ENCODE data around the gene ZFYVE27. TPM values are rescaled to one million over a fixed set of nuclear protein-coding genes. Genes with fewer than 3 reads are reported as not detected.

Gene ZFYVE27
- total RNA-seq, 4 donors from 2014 or later: 14.8 to 26.2 (median 21.6) TPM

GRCh38 chr10:97782455-97783228, 45.7 kb downstream of the ZFYVE27 start:
- TF ChIP-seq CTCF (IDR thresholded peaks at IDR 0.05; ENCODE audit: low read depth): no peak

- no peak for TF ChIP-seq CTCF (IDR thresholded peaks at IDR 0.05; ENCODE audit: low read depth)
These were observed 47.4 kb downstream of the ZFYVE27 start for GRCh38 chr10:97784200-97784810.

GRCh38 chr10:97785231-97785630, 48.3 kb downstream of the ZFYVE27 start:
- no peak for TF ChIP-seq CTCF (IDR thresholded peaks at IDR 0.05; ENCODE audit: low read depth)

GRCh38 chr10:97785731-97786130, 48.8 kb downstream of the ZFYVE27 start:
- TF ChIP-seq CTCF (IDR thresholded peaks at IDR 0.05; ENCODE audit: low read depth): no peak

GRCh38 chr10:97788552-97789442, 51.9 kb downstream of the ZFYVE27 start:
- no peak for TF ChIP-seq CTCF (IDR thresholded peaks at IDR 0.05; ENCODE audit: low read depth)

- TF ChIP-seq CTCF (IDR thresholded peaks at IDR 0.05; ENCODE audit: low read depth): no peak
These were observed 53.0 kb downstream of the ZFYVE27 start for GRCh38 chr10:97789770-97790397.
